ENCODE data around the gene PADI1.

DNA sequence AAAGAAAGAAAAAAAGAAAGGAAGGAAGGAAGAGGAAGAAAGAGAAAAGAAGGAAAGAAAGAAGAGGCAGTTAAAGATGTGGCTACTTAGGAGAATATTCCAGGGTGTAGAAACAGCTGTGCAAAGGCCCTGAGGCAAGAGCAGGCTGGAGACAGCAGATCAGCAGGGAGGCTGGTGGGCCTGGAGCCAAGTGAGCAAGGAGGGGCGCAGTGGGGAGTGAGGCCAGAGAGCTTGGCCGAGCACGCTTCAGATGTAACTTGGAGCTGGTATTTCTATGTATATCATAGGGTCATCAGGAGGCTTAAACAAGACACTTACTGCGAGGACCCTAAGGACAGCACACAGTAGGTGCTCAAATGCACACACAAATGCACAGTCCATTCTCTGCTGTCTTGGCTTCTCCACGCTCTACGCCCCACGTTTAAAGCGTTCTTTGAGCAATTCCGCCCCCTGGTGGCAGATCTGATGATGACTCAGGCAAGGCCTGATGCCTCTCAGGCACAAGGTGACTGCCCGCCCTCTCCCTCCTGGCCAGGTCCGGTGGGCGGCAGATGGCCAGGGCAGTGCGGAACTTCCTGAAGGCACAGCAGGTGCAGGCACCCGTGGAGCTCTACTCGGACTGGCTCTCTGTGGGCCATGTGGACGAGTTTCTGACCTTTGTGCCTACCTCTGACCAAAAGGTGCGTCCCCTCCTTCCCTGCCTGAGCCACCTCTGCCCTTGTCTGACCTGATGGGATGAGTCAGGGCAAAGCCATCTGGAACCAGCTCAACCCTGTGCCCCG lies 32.0 kb downstream of the PADI1 start:
- TF ChIP-seq, protein P1, sequence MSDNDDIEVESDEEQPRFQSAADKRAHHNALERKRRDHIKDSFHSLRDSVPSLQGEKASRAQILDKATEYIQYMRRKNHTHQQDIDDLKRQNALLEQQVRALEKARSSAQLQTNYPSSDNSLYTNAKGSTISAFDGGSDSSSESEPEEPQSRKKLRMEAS (IDR thresholded peaks at IDR 0.05): no peak
- peak in 2 of 3 experiments; percentile 76 to 88; a peak in 4 of 6 replicates for TF ChIP-seq CTCF (IDR thresholded peaks at IDR 0.05 in 2 of 3, conservative IDR thresholded peaks at IDR 0.05 in 1 of 3; ENCODE audit: borderline replicate concordance in 1 of 3, insufficient read depth in 1 of 3, low read depth in 2 of 3, low read length in 2 of 3)
- TF ChIP-seq EZH2phosphoT487 (IDR thresholded peaks at IDR 0.05; ENCODE audit: borderline replicate concordance): no peak
- TF ChIP-seq RAD21 (IDR thresholded peaks at IDR 0.05; ENCODE audit: low read depth): no peak
- TF ChIP-seq POLR2AphosphoS5 (IDR thresholded peaks at IDR 0.05; ENCODE audit: low read depth, low read length): no peak
- no peak for TF ChIP-seq POLR2A (IDR thresholded peaks at IDR 0.05; ENCODE audit: borderline replicate concordance, extremely low read depth, insufficient read depth, insufficient read length)
- no peak for TF ChIP-seq ZBTB33 (IDR thresholded peaks at IDR 0.05; ENCODE audit: extremely low read depth, insufficient replicate concordance, low read length)
